OCI-LY7 (cell line): ENCODE data around the gene HSPB9.

Experiments used
- EZH2phosphoT487 ChIP-seq: fragments of 200-600 bp; sonication (generic); IDR thresholded peaks from 2 replicates; pipeline ENCODE4 v1.6.1; 2018; ENCODE audit warnings: low read depth, borderline replicate concordance, mild to moderate bottlenecking, mixed run types, antibody characterized with exemption, low read length, moderate library complexity, mixed read lengths
- TF ChIP-seq, protein P1 (sequence below): fragments of 200-600 bp; sonication (generic); conservative IDR thresholded peaks from 2 replicates; pipeline ENCODE4 v1.5.1; 2014; ENCODE audit warnings: mild to moderate bottlenecking, antibody characterized with exemption, low read length, moderate library complexity, mixed read lengths

DNA sequence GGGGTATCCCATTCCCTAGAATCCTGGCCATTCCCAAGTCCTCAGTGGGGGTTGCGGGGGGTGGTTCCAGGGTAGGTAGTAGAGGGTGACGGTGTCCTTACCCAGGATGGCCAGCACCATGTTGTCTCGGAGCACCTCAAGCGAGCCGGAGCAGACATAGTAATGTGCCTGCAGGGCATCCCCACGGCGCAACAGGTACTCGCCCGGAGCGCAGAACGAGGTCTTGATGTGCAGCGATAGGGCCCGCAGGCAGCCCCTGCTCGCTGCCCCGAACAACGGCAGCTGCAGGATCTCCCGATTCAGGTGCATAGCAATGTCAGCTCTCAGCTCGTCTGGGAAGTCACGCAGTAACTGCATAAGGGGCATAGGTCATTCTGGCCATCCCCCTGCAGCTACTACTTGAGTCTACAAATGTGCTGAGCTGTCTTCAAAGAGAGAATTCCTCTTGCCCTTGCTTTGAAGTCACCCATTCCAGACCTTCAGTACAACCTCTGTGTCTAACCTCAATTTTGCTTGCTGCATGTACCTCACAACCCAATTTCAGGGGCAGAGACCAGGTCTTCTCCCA lies 43.7 kb downstream of the HSPB9 start:
- TF ChIP-seq, protein P1, sequence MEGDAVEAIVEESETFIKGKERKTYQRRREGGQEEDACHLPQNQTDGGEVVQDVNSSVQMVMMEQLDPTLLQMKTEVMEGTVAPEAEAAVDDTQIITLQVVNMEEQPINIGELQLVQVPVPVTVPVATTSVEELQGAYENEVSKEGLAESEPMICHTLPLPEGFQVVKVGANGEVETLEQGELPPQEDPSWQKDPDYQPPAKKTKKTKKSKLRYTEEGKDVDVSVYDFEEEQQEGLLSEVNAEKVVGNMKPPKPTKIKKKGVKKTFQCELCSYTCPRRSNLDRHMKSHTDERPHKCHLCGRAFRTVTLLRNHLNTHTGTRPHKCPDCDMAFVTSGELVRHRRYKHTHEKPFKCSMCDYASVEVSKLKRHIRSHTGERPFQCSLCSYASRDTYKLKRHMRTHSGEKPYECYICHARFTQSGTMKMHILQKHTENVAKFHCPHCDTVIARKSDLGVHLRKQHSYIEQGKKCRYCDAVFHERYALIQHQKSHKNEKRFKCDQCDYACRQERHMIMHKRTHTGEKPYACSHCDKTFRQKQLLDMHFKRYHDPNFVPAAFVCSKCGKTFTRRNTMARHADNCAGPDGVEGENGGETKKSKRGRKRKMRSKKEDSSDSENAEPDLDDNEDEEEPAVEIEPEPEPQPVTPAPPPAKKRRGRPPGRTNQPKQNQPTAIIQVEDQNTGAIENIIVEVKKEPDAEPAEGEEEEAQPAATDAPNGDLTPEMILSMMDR: no peak
- TF ChIP-seq EZH2phosphoT487: no peak
